ENCODE data around the gene SPI1.

The SPI1 gene

GRCh38 chr11:47383071-47383470 lies 4.7 kb upstream of the SPI1 start:
- H3K4me3 ChIP-seq (ENCODE audit: low read length), result no peak overlapping the region
- no peak overlapping the region for H3K27ac ChIP-seq (ENCODE audit: low read length)
- no peaks in the 10 kb centered on the region for H3K27me3 ChIP-seq (ENCODE audit: control insufficient read depth, insufficient read depth, low read length)
- H3K36me3 ChIP-seq (ENCODE audit: control insufficient read depth, insufficient read depth, low read length), result no peaks in the 10 kb centered on the region
- no peaks in the 10 kb centered on the region for H3K4me1 ChIP-seq (ENCODE audit: control insufficient read depth, insufficient read depth, low read length)
- DNase-seq (ENCODE audit: low read depth, low spot score), result no peak
- WGBS (ENCODE audit: insufficient coverage, insufficient read length), result no CpG with 5 or more reads among the region's 4 CpGs
- no peaks in the 10 kb centered on the region for H3K9me3 ChIP-seq (ENCODE audit: control insufficient read depth, insufficient read depth, low read length)

DNA sequence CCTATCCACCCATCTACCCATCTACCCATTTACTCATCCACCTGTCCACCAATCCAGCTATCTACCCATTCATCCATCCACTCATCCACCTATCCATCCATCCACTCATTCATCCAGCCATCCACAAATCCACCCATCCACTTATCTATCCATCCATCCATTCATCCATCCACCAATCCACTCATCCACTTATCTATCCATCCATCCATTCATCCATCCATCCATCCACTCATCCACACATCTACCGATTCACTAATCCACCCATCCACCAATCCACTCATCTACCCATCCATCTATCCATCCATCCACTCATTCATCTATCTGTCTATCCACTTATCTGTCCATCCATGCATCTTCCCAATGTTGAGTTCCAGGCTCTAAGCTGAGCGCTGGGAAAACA lies 1.7 kb upstream of the SPI1 start:
- 0 out of 2 replicates have a peak, but pooled peaks cover 2% of the 10 kb centered on the region for H3K4me1 ChIP-seq (ENCODE audit: control insufficient read depth, insufficient read depth, low read length)
- H3K9me3 ChIP-seq (ENCODE audit: control insufficient read depth, insufficient read depth, low read length), result no peaks in the 10 kb centered on the region
- H3K36me3 ChIP-seq (ENCODE audit: control insufficient read depth, insufficient read depth, low read length), result no peaks in the 10 kb centered on the region
- no peaks in the 10 kb centered on the region for H3K27me3 ChIP-seq (ENCODE audit: control insufficient read depth, insufficient read depth, low read length)
- WGBS (ENCODE audit: insufficient coverage, insufficient read length), result 100% methylated on average over 1 of the region's 2 CpGs
- no peak overlapping the region for H3K4me3 ChIP-seq (ENCODE audit: low read length)
- no peak overlapping the region for H3K27ac ChIP-seq (ENCODE audit: low read length)
- DNase-seq (ENCODE audit: low read depth, low spot score), result no peak

DNA sequence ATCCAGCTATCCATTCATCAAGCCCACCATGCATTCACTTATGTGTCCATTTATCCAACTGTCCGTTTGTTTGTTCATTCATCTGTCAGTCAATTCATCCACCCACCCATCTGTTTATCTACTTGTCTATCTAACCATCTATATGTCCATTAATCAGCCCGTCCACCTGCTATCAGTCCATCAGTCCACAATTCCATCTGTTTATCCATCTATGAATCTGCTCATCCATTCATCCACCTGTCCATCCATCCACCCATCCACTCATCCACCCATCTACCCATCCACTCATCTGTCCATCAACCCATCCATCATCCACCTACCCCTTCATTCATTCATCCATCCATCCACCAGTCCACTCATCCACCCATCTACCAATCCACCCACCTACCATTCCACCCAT lies 970 bp upstream of the SPI1 start:
- Histone ChIP-seq H3K36me3 (ENCODE audit: control insufficient read depth, insufficient read depth, low read length) (no peaks in the 10 kb centered on the region), H3K27me3 (ENCODE audit: control insufficient read depth, insufficient read depth, low read length) (no peaks in the 10 kb centered on the region), H3K4me3 (ENCODE audit: low read length) (no peak overlapping the region), H3K4me1 (ENCODE audit: control insufficient read depth, insufficient read depth, low read length) (0 out of 2 replicates have a peak, but pooled peaks cover 2% of the 10 kb centered on the region), H3K27ac (ENCODE audit: low read length) (no peak overlapping the region), H3K9me3 (ENCODE audit: control insufficient read depth, insufficient read depth, low read length) (no peaks in the 10 kb centered on the region)
- no CpG with 5 or more reads among the region's 2 CpGs for WGBS (ENCODE audit: insufficient coverage, insufficient read length)
- no peak for DNase-seq (ENCODE audit: low read depth, low spot score)

DNA sequence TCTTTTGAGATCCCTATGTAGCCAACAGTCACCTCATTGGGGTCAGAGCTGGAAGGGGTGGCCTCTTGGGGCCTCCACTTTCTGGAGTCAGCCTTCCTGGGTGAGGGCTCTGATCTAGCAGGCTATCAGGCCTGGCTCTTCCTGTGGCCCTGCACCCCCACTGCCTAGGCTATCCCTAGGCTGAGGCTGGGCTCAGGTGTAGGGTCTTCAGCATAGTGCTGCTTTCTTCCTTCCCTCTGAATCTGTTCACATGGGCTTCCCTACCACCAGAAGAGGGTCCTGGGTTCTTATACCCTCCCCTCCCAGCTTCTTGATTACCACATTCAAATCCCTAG lies 456 bp upstream of the SPI1 start:
- Histone ChIP-seq H3K36me3 (ENCODE audit: control insufficient read depth, insufficient read depth, low read length) (no peaks in the 10 kb centered on the region), H3K27ac (ENCODE audit: low read length) (no peak overlapping the region), H3K4me1 (ENCODE audit: control insufficient read depth, insufficient read depth, low read length) (0 out of 2 replicates have a peak, but pooled peaks cover 2% of the 10 kb centered on the region)

GRCh38 chr11:47377571-47378009 lies 757 bp downstream of the SPI1 start:
- 0 out of 2 replicates have a peak, but pooled peaks cover 2% of the 10 kb centered on the region for H3K4me1 ChIP-seq (ENCODE audit: control insufficient read depth, insufficient read depth, low read length)
- H3K9me3 ChIP-seq (ENCODE audit: control insufficient read depth, insufficient read depth, low read length), result no peaks in the 10 kb centered on the region
- WGBS (ENCODE audit: insufficient coverage, insufficient read length), result no CpG with 5 or more reads among the region's 5 CpGs
- H3K27me3 ChIP-seq (ENCODE audit: control insufficient read depth, insufficient read depth, low read length), result no peaks in the 10 kb centered on the region
- no peaks in the 10 kb centered on the region for H3K36me3 ChIP-seq (ENCODE audit: control insufficient read depth, insufficient read depth, low read length)
- H3K27ac ChIP-seq (ENCODE audit: low read length), result no peak overlapping the region
- H3K4me3 ChIP-seq (ENCODE audit: low read length), result no peak overlapping the region
- DNase-seq (ENCODE audit: low read depth, low spot score), result no peak

More for the DNA sequence above, 456 bp upstream of the SPI1 start:
- Histone ChIP-seq H3K9me3 (ENCODE audit: control insufficient read depth, insufficient read depth, low read length) (no peaks in the 10 kb centered on the region), H3K4me3 (ENCODE audit: low read length) (no peak overlapping the region), H3K27me3 (ENCODE audit: control insufficient read depth, insufficient read depth, low read length) (no peaks in the 10 kb centered on the region)
- no peak for DNase-seq (ENCODE audit: low read depth, low spot score)

DNA sequence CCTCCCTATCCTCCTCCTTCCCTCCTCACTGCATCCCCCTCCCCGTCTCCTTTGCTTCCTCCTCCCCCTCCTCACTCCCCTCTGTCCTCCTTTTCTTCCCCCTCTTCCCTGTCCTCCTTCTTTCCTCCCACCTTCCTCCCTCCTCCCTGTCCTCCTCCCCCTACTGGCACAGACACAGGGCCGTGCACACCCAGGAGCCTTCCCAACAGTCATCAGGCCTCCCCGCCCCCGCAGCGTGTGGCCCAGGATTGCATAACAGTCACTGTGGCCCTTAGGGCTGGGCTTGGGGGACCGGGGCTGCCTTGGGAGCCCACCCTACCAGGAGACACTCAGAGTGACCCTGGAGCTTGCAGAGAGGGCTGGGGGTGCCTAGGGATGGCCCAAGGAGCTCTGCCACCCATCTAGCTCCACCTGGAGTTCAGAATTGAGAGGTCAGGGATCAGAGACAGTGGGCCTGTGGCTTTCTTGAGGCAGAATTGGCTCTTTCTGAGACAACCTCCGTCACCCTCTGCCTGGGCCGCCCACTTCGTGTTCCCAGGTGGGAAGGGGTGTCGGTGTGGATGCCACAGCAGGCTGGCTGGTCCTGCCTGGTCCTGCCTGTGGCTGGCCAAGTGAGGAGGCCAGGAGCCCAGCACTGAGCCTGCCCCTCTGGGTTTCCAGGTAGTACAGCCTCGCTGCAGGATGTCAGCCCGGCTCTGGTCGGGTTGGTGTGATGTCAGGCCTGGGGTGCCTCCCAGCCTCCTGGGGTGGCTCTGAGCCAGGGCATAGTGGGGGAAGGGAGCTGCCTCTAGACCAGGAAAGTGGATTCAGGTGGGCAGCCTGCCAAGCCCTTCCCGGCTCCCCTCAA lies 1.6 kb downstream of the SPI1 start:
- no peak overlapping the region for H3K27ac ChIP-seq (ENCODE audit: low read length)
- no CpG with 5 or more reads among the region's 14 CpGs for WGBS (ENCODE audit: insufficient coverage, insufficient read length)
- no peak overlapping the region for H3K4me3 ChIP-seq (ENCODE audit: low read length)
- H3K27me3 ChIP-seq (ENCODE audit: control insufficient read depth, insufficient read depth, low read length), result no peaks in the 10 kb centered on the region
- no peak for DNase-seq (ENCODE audit: low read depth, low spot score)
- no peaks in the 10 kb centered on the region for H3K9me3 ChIP-seq (ENCODE audit: control insufficient read depth, insufficient read depth, low read length)
- no peaks in the 10 kb centered on the region for H3K36me3 ChIP-seq (ENCODE audit: control insufficient read depth, insufficient read depth, low read length)
- H3K4me1 ChIP-seq (ENCODE audit: control insufficient read depth, insufficient read depth, low read length), result 0 out of 2 replicates have a peak, but pooled peaks cover 2% of the 10 kb centered on the region

DNA sequence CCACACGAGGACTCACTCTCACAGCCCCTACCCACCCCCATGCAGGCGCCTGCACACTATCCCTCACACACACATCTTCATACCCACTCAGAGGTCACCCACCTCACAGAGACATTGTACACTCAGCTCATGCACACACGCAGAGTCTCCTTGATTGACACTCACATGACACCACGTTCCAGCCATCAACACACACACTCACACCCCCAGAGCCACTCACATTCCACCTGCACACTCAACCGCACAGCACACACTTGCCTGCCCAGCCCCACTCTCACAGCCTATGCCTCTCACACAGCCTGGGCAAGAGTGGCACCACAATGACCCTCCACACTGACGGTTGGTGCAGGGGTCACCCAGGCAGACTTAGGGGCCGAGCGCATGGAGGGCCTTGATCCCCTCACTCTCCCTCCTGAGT lies 2.2 kb downstream of the SPI1 start:
- Histone ChIP-seq H3K27ac (ENCODE audit: low read length) (no peak overlapping the region), H3K4me3 (ENCODE audit: low read length) (no peak overlapping the region), H3K36me3 (ENCODE audit: control insufficient read depth, insufficient read depth, low read length) (no peaks in the 10 kb centered on the region), H3K9me3 (ENCODE audit: control insufficient read depth, insufficient read depth, low read length) (no peaks in the 10 kb centered on the region), H3K4me1 (ENCODE audit: control insufficient read depth, insufficient read depth, low read length) (0 out of 2 replicates have a peak, but pooled peaks cover 2% of the 10 kb centered on the region), H3K27me3 (ENCODE audit: control insufficient read depth, insufficient read depth, low read length) (no peaks in the 10 kb centered on the region)
- WGBS (ENCODE audit: insufficient coverage, insufficient read length), result no CpG with 5 or more reads among the region's 8 CpGs
- no peak for DNase-seq (ENCODE audit: low read depth, low spot score)

DNA sequence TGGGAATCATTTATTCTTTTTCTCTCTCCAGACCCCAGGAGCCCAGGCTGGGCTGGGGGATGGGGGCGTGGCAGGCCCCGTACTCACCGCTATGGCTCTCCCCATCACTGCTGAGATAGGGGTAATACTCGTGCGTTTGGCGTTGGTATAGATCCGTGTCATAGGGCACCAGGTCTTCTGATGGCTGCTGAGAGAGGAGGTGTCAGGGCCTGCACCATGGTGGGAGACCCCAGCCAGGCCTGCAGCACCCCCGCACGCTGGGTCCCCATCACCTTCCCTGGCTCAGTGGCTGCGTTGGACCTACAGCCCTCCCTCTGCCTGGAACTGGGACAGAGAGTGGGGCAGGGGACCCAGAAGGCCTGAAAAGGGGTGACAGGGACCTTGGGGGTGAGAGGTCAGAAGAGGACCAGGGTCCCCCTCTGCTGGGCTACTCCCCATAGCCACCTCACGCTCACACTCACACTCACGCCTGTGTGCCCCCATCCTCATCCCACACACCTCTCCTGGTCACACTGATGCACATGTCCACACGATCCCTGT lies 2.7 kb downstream of the SPI1 start:
- WGBS (ENCODE audit: insufficient coverage, insufficient read length), result no CpG with 5 or more reads among the region's 13 CpGs
- Histone ChIP-seq H3K27ac (ENCODE audit: low read length) (no peak overlapping the region), H3K27me3 (ENCODE audit: control insufficient read depth, insufficient read depth, low read length) (no peaks in the 10 kb centered on the region), H3K4me3 (ENCODE audit: low read length) (no peak overlapping the region), H3K36me3 (ENCODE audit: control insufficient read depth, insufficient read depth, low read length) (no peaks in the 10 kb centered on the region), H3K4me1 (ENCODE audit: control insufficient read depth, insufficient read depth, low read length) (0 out of 2 replicates have a peak, but pooled peaks cover 2% of the 10 kb centered on the region), H3K9me3 (ENCODE audit: control insufficient read depth, insufficient read depth, low read length) (no peaks in the 10 kb centered on the region)
- no peak for DNase-seq (ENCODE audit: low read depth, low spot score)

GRCh38 chr11:47375020-47375419 lies 3.3 kb downstream of the SPI1 start:
- WGBS (ENCODE audit: insufficient coverage, insufficient read length), result no CpG with 5 or more reads among the region's 8 CpGs

GRCh38 chr11:47374720-47375019 lies 3.7 kb downstream of the SPI1 start:
- Histone ChIP-seq H3K4me1 (ENCODE audit: control insufficient read depth, insufficient read depth, low read length) (0 out of 2 replicates have a peak, but pooled peaks cover 2% of the 10 kb centered on the region), H3K36me3 (ENCODE audit: control insufficient read depth, insufficient read depth, low read length) (no peaks in the 10 kb centered on the region), H3K4me3 (ENCODE audit: low read length) (no peak overlapping the region), H3K9me3 (ENCODE audit: control insufficient read depth, insufficient read depth, low read length) (no peaks in the 10 kb centered on the region), H3K27me3 (ENCODE audit: control insufficient read depth, insufficient read depth, low read length) (no peaks in the 10 kb centered on the region), H3K27ac (ENCODE audit: low read length) (no peak overlapping the region)
- DNase-seq (ENCODE audit: low read depth, low spot score), result no peak
- no CpG with 5 or more reads among the region's 5 CpGs for WGBS (ENCODE audit: insufficient coverage, insufficient read length)

More at GRCh38 chr11:47375020-47375419, 3.3 kb downstream of the SPI1 start:
- no peak for DNase-seq (ENCODE audit: low read depth, low spot score)
- no peaks in the 10 kb centered on the region for H3K36me3 ChIP-seq (ENCODE audit: control insufficient read depth, insufficient read depth, low read length)
- H3K4me3 ChIP-seq (ENCODE audit: low read length), result no peak overlapping the region
- no peaks in the 10 kb centered on the region for H3K9me3 ChIP-seq (ENCODE audit: control insufficient read depth, insufficient read depth, low read length)
- no peaks in the 10 kb centered on the region for H3K27me3 ChIP-seq (ENCODE audit: control insufficient read depth, insufficient read depth, low read length)
- 0 out of 2 replicates have a peak, but pooled peaks cover 2% of the 10 kb centered on the region for H3K4me1 ChIP-seq (ENCODE audit: control insufficient read depth, insufficient read depth, low read length)
- H3K27ac ChIP-seq (ENCODE audit: low read length), result no peak overlapping the region
